K562 (cell line): ENCODE measurements around the gene CD93. TPM values are rescaled to one million over a fixed set of nuclear protein-coding genes. Genes with fewer than 3 reads are reported as not detected.
A peak's percentile ranks its signal among the peaks of the same experiment; 100 is the strongest.

Source experiments
- ARID1B ChIP-seq: fragments of 450-650 bp; IDR thresholded peaks from 2 replicates; pipeline ENCODE4 v1.6.1; 2016; ENCODE audit warnings: antibody characterized with exemption, mild to moderate bottlenecking, inconsistent platforms
- BRD9 ChIP-seq: fragments of 450-650 bp; IDR thresholded peaks from 2 replicates; pipeline ENCODE4 v1.6.1; 2018; ENCODE audit warnings: low read depth; ENCODE audit not compliant: partially characterized antibody
- CBFA2T2 ChIP-seq: fragments of 450-650 bp; conservative IDR thresholded peaks from 2 replicates; pipeline ENCODE4 v1.6.1; 2017; ENCODE audit warnings: mild to moderate bottlenecking
- CBFA2T3 ChIP-seq: fragments of 450-650 bp; IDR thresholded peaks from 2 replicates; pipeline ENCODE4 v1.6.1; 2017
- CREM ChIP-seq: IDR thresholded peaks from 2 replicates; pipeline ENCODE4 v1.6.1; 2014; ENCODE audit warnings: antibody characterized with exemption, low read depth
- EGR1 ChIP-seq: fragments of 450-650 bp; conservative IDR thresholded peaks from 2 replicates; pipeline ENCODE4 v1.6.1; 2017; ENCODE audit warnings: mild to moderate bottlenecking
- FOS ChIP-seq: IDR thresholded peaks from 3 replicates; pipeline ENCODE4 v1.6.1; 2011; ENCODE audit not compliant: insufficient read length; ENCODE audit errors: extremely low read depth
- HNRNPK ChIP-seq: fragments of 200-400 bp; formaldehyde crosslinking; IDR thresholded peaks from one replicate; pipeline ENCODE4 v1.6.1; 2018; ENCODE audit warnings: mild to moderate bottlenecking, low read depth, low read length; ENCODE audit not compliant: poor library complexity, severe bottlenecking
- MEIS2 ChIP-seq: fragments of 450-650 bp; IDR thresholded peaks from 2 replicates; pipeline ENCODE4 v1.6.1; 2014; ENCODE audit warnings: mild to moderate bottlenecking; ENCODE audit not compliant: partially characterized antibody
- NRF1 ChIP-seq, 2 experiments: fragments of 450-650 bp; IDR thresholded peaks in 1 of 2; conservative IDR thresholded peaks in 1 of 2; 2 replicates each; pipeline ENCODE4 v1.6.1; 2014; ENCODE audit warnings: mild to moderate bottlenecking in 2 of 2
- PPARD ChIP-seq: fragments of 250-450 bp; sonication (Bioruptor Pico); IDR thresholded peaks from 2 replicates; pipeline ENCODE4 v1.8.0; 2022; ENCODE audit warnings: inconsistent platforms, mild to moderate bottlenecking, moderate library complexity
- RBBP5 ChIP-seq: fragments of 200-600 bp; sonication (generic); IDR thresholded peaks from 2 replicates; pipeline ENCODE4 v1.6.1; 2012; ENCODE audit warnings: borderline replicate concordance, mild to moderate bottlenecking, low read length, control low read depth, inconsistent platforms; ENCODE audit not compliant: insufficient read depth, poor library complexity, severe bottlenecking
- RCOR1 ChIP-seq, 2 experiments: IDR thresholded peaks; 2 replicates each; pipeline ENCODE4 v1.6.1; 2012; ENCODE audit warnings: low read depth in 2 of 2, low read length in 2 of 2, borderline replicate concordance in 1 of 2, improper control_type of control experiment in 1 of 2
- SPI1 ChIP-seq: IDR thresholded peaks from 2 replicates; pipeline ENCODE4 v1.6.1; 2011; ENCODE audit warnings: low read depth, low read length, control low read depth, borderline replicate concordance
- TAL1 ChIP-seq: fragments of 450-650 bp; IDR thresholded peaks from 2 replicates; pipeline ENCODE4 v1.6.1; 2016; ENCODE audit warnings: mild to moderate bottlenecking
- TEAD1 ChIP-seq, 2 experiments: fragments of 450-650 bp in 1 of 2; sonication (generic) in 1 of 2; formaldehyde crosslinking; IDR thresholded peaks; 2 replicates each; pipeline versions ENCODE4 v1.4.0 to v1.8.0; 2020 to 2022; ENCODE audit warnings: mild to moderate bottlenecking in 2 of 2, missing genetic modification reagents in 1 of 2
- YY1 ChIP-seq, 3 experiments: IDR thresholded peaks; 2 replicates each; pipeline ENCODE4 v1.6.1; 2011; ENCODE audit warnings: low read length in 2 of 3, mild to moderate bottlenecking in 2 of 3, moderate library complexity in 2 of 3, borderline replicate concordance in 1 of 3, control low read depth in 1 of 3, low read depth in 1 of 3; ENCODE audit not compliant: insufficient read depth in 3 of 3, insufficient replicate concordance in 2 of 3, control insufficient read depth in 1 of 3, insufficient read length in 1 of 3; ENCODE audit errors: extremely low read depth in 1 of 3
- ZNF445 ChIP-seq: fragments of 250-450 bp; sonication (Bioruptor Pico); IDR thresholded peaks from 2 replicates; pipeline ENCODE4 v1.4.0; 2020; ENCODE audit warnings: low read depth, mild to moderate bottlenecking, moderate library complexity
- ZNF589 ChIP-seq: fragments of 200-800 bp; sonication (Bioruptor generic); IDR thresholded peaks from 2 replicates; pipeline ENCODE4 v1.6.1; 2016; ENCODE audit warnings: low read depth, missing genetic modification characterization, missing compliant biosample characterization
- polyA plus RNA-seq, 8 experiments: library from polyadenylated mRNA; depleted of rRNA in 4 of 8; stranded (reverse) in 5 of 8; unstranded in 3 of 8; fragments of >200 nt; fragmentation: Nextera tagmentation in 2 of 8; fragmentation: Illumina TruSeq in 1 of 8; extraction: Ambion mirVana in 2 of 8; extraction: Trizol in 1 of 8; gene quantifications; 2 replicates each; pipeline versions ENCODE4 v1.2.1 to v1.2.3, GENCODE V29; 2011 to 2014; ENCODE audit warnings: inconsistent platforms in 1 of 8, missing spikeins in 1 of 8
- total RNA-seq, 7 experiments: library from RNA; depleted of rRNA in 6 of 7; stranded (reverse); fragments of >200 nt in 6 of 7; fragmentation: Illumina TruSeq in 2 of 7; extraction: Trizol in 2 of 7; gene quantifications; 2 replicates each; pipeline versions ENCODE4 v1.2.1 to v1.2.3, GENCODE V29; 2011 to 2021; ENCODE audit warnings: low replicate concordance in 1 of 7
- TF ChIP-seq, protein P1 (sequence below): fragments of 450-650 bp; IDR thresholded peaks from one replicate; pipeline ENCODE4 v1.6.1; 2018; ENCODE audit warnings: mild to moderate bottlenecking, moderate library complexity; ENCODE audit not compliant: partially characterized antibody
- TF ChIP-seq, protein P2 (sequence below): fragments of 250-450 bp; sonication (Bioruptor Pico); IDR thresholded peaks from 2 replicates; pipeline ENCODE4 v1.4.0; 2020; ENCODE audit warnings: mild to moderate bottlenecking, moderate library complexity

The CD93 gene
- total and polyA plus RNA-seq, 9 of the 15 experiments (the other 6 are each of a cell fraction or from before 2014, with no cell fraction given), result 0.03 to 0.20 (median 0.05) TPM

- TF ChIP-seq CBFA2T2 (0 out of 2 replicates have a peak, but pooled peaks have one; percentile 13), HNRNPK (no peak), RBBP5 (no peak), CREM (0 out of 2 replicates have a peak, but pooled peaks have one; percentile 8), FOS (no peak), TEAD1 (CRISPR knock-in tag; IDR thresholded peaks at IDR 0.05) (no peak), YY1 (IDR thresholded peaks at IDR 0.05; ENCODE audit: borderline replicate concordance in 1 of 3, control insufficient read depth in 1 of 3, extremely low read depth in 1 of 3, insufficient read depth in 3 of 3, insufficient read length in 1 of 3, insufficient replicate concordance in 2 of 3, low read depth in 1 of 3, low read length in 2 of 3) (peak in 1 of 3 experiments; percentile 23), TAL1 (peak; percentile 50; the same call in 1 of the 2 replicates), RCOR1 (IDR thresholded peaks at IDR 0.05; ENCODE audit: borderline replicate concordance in 1 of 2, low read depth in 2 of 2, low read length in 2 of 2) (0 out of 4 replicates have a peak, but pooled peaks of 1 of the 2 experiments have one; percentile 9), BRD9 (no peak), EGR1 (peak; percentile 53; the same call in 1 of the 2 replicates), PPARD (CRISPR knock-in tag) (no peak), CBFA2T3 (peak; percentile 65), MEIS2 (no peak), ZNF589 (CRISPR knock-in tag) (no peak), SPI1 (peak; percentile 82), NRF1 (conservative IDR thresholded peaks at IDR 0.05 in 1 of 2, IDR thresholded peaks at IDR 0.05 in 1 of 2) (no peak), ZNF445 (CRISPR knock-in tag) (no peak), ARID1B (peak; percentile 56; the same call in 1 of the 2 replicates)
- TF ChIP-seq, protein P1, sequence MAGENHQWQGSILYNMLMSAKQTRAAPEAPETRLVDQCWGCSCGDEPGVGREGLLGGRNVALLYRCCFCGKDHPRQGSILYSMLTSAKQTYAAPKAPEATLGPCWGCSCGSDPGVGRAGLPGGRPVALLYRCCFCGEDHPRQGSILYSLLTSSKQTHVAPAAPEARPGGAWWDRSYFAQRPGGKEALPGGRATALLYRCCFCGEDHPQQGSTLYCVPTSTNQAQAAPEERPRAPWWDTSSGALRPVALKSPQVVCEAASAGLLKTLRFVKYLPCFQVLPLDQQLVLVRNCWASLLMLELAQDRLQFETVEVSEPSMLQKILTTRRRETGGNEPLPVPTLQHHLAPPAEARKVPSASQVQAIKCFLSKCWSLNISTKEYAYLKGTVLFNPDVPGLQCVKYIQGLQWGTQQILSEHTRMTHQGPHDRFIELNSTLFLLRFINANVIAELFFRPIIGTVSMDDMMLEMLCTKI, result no peak
- TF ChIP-seq, protein P2, sequence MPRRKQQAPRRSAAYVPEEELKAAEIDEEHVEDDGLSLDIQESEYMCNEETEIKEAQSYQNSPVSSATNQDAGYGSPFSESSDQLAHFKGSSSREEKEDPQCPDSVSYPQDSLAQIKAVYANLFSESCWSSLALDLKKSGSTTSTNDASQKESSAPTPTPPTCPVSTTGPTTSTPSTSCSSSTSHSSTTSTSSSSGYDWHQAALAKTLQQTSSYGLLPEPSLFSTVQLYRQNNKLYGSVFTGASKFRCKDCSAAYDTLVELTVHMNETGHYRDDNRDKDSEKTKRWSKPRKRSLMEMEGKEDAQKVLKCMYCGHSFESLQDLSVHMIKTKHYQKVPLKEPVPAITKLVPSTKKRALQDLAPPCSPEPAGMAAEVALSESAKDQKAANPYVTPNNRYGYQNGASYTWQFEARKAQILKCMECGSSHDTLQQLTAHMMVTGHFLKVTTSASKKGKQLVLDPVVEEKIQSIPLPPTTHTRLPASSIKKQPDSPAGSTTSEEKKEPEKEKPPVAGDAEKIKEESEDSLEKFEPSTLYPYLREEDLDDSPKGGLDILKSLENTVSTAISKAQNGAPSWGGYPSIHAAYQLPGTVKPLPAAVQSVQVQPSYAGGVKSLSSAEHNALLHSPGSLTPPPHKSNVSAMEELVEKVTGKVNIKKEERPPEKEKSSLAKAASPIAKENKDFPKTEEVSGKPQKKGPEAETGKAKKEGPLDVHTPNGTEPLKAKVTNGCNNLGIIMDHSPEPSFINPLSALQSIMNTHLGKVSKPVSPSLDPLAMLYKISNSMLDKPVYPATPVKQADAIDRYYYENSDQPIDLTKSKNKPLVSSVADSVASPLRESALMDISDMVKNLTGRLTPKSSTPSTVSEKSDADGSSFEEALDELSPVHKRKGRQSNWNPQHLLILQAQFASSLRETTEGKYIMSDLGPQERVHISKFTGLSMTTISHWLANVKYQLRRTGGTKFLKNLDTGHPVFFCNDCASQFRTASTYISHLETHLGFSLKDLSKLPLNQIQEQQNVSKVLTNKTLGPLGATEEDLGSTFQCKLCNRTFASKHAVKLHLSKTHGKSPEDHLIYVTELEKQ (CRISPR knock-in tag), result no peak
These were observed 1.6 kb upstream of the CD93 start (continued) for GRCh38 chr20:23087587-23088251.
